HepG2 (cell line): ENCODE results near the gene MAN1A1. TPM values are rescaled to one million over a fixed set of nuclear protein-coding genes. Genes with fewer than 3 reads are reported as not detected.

Source experiments
- ATAC-seq: fragments of 200-7000 bp; cut with Tn5 transposase; 3 replicates; pipeline ENCODE4 v1.9.1; 2020; ENCODE audit warnings: mild to moderate bottlenecking, moderate library complexity
- BruUV-seq: library from RNA; stranded (reverse); fragments of 400-500 nt; replicated peaks from 2 replicates; lab custom pipeline; 2021; lab: Mats Ljungman, UMichigan
- CTCF ChIA-PET: fragments of 300-600 bp; formaldehyde crosslinking; extraction: SDS; loops from one replicate; lab custom pipeline; 2021; ENCODE audit warnings: low total read pairs, inconsistent platforms, low intra/inter-chr PET ratio; lab: Yijun Ruan, JAX
- POLR2A ChIA-PET: fragments of 350-600 bp; sonication (Branson Sonifier 250); formaldehyde crosslinking; loops from one replicate; lab custom pipeline; 2020; ENCODE audit warnings: antibody characterized with exemption, inconsistent platforms; lab: Yijun Ruan, JAX
- DNase-seq: peaks from one replicate; pipeline ENCODE4 v3.0.0-alpha.2; 2015; ENCODE audit warnings: low spot score
- FAIRE-seq: peaks from 3 replicates; lab custom pipeline; 2011; peaks lifted over from hg19 to GRCh38; lab: Jason Lieb, UNC
- H2AFZ ChIP-seq: one replicate; pipeline ENCODE4 v1.6.1; 2011; ENCODE audit warnings: low read length, inconsistent platforms
- H3K27ac ChIP-seq: fragments of 300-600 bp; 3 replicates; pipeline ENCODE4 v1.8.0; 2011; ENCODE audit warnings: mixed run types, mild to moderate bottlenecking, mixed read lengths, low read length, inconsistent platforms; ENCODE audit not compliant: insufficient read depth; ENCODE audit errors: extremely low read length
- H3K27me3 ChIP-seq, 2 experiments: fragments of 200-600 bp in 1 of 2; 2 replicates in 1 of 2; 3 replicates in 1 of 2; pipeline versions ENCODE4 v1.6.0 to v1.8.0; 2011; ENCODE audit warnings: low read length in 2 of 2, mild to moderate bottlenecking in 2 of 2, moderate library complexity in 2 of 2, inconsistent platforms in 1 of 2; ENCODE audit not compliant: insufficient read depth in 2 of 2, control insufficient read depth in 1 of 2
- H3K36me3 ChIP-seq, 2 experiments: fragments of 200-600 bp in 1 of 2; replicated peaks in 1 of 2; 2 replicates in 1 of 2; 3 replicates in 1 of 2; pipeline versions ENCODE4 v1.5.1 to v1.8.0; 2011; ENCODE audit warnings: low read length in 2 of 2, inconsistent platforms in 1 of 2; ENCODE audit not compliant: insufficient read depth in 2 of 2, control insufficient read depth in 1 of 2
- H3K4me1 ChIP-seq: 2 replicates; pipeline ENCODE4 v1.5.1; 2012; ENCODE audit warnings: low read length, inconsistent platforms; ENCODE audit not compliant: insufficient read depth
- H3K4me2 ChIP-seq: 2 replicates; pipeline ENCODE4 v1.6.0; 2011; ENCODE audit warnings: low read depth, low read length, inconsistent platforms
- H3K4me3 ChIP-seq, 3 experiments: fragments of 200-600 bp in 1 of 3; sonication (generic), shearing (Covaris generic) in 1 of 3; replicated peaks in 1 of 3; 2 replicates each; pipeline ENCODE4 v1.5.1; 2011 to 2016; ENCODE audit warnings: low read length in 3 of 3, inconsistent platforms in 2 of 3, low read depth in 2 of 3, mild to moderate bottlenecking in 2 of 3, control low read depth in 1 of 3, mixed read lengths in 1 of 3; ENCODE audit not compliant: insufficient read depth in 1 of 3
- H3K79me2 ChIP-seq: one replicate; pipeline ENCODE4 v1.6.1; 2011; ENCODE audit warnings: low read length, inconsistent platforms; ENCODE audit not compliant: insufficient read depth
- H3K9ac ChIP-seq: 2 replicates; pipeline ENCODE4 v1.6.0; 2011; ENCODE audit warnings: mild to moderate bottlenecking, low read depth, low read length, inconsistent platforms; ENCODE audit not compliant: insufficient read depth
- H3K9me3 ChIP-seq: 2 replicates; pipeline ENCODE4 v1.5.1; 2012; ENCODE audit warnings: mild to moderate bottlenecking, low read length
- H4K20me1 ChIP-seq: 2 replicates; pipeline ENCODE4 v1.6.0; 2011; ENCODE audit warnings: inconsistent platforms, mild to moderate bottlenecking, low read length, moderate library complexity; ENCODE audit not compliant: insufficient read depth
- FOXK1 ChIP-seq: sonication (generic); formaldehyde crosslinking; IDR thresholded peaks from 2 replicates; pipeline ENCODE4 v1.4.0; 2020; ENCODE audit warnings: low read depth, missing genetic modification reagents, borderline replicate concordance
- KMT2B ChIP-seq: IDR thresholded peaks from 2 replicates; pipeline ENCODE4 v1.6.1; 2016; ENCODE audit warnings: missing genetic modification reagents, missing compliant biosample characterization
- POLR2AphosphoS2 ChIP-seq: IDR thresholded peaks from 2 replicates; pipeline ENCODE4 v1.6.1; 2011; ENCODE audit warnings: low read depth, low read length, improper control_type of control experiment
- SALL2 ChIP-seq: sonication (generic); formaldehyde crosslinking; IDR thresholded peaks from 2 replicates; pipeline ENCODE4 v1.8.1; 2023; ENCODE audit warnings: mild to moderate bottlenecking, missing genetic modification reagents, inconsistent platforms
- SIX1 ChIP-seq: sonication (generic); formaldehyde crosslinking; IDR thresholded peaks from 2 replicates; pipeline ENCODE4 v1.4.0; 2020; ENCODE audit warnings: missing genetic modification reagents, borderline replicate concordance
- TMF1 ChIP-seq: sonication (generic); formaldehyde crosslinking; IDR thresholded peaks from 2 replicates; pipeline ENCODE4 v1.8.1; 2022; ENCODE audit warnings: low read depth, missing genetic modification reagents
- ZBTB38 ChIP-seq: sonication (generic); formaldehyde crosslinking; IDR thresholded peaks from 2 replicates; pipeline ENCODE4 v1.5.1; 2020; ENCODE audit warnings: mild to moderate bottlenecking, missing genetic modification reagents
- ZKSCAN5 ChIP-seq: sonication (generic); formaldehyde crosslinking; IDR thresholded peaks from 2 replicates; pipeline ENCODE4 v1.5.1; 2020; ENCODE audit warnings: mild to moderate bottlenecking, missing genetic modification reagents
- ZNF17 ChIP-seq: sonication (generic); formaldehyde crosslinking; IDR thresholded peaks from 2 replicates; pipeline ENCODE4 v1.5.0; 2020; ENCODE audit warnings: mild to moderate bottlenecking, missing genetic modification reagents
- ZNF24 ChIP-seq: fragments of 450-650 bp; IDR thresholded peaks from 2 replicates; pipeline ENCODE4 v1.6.1; 2017; ENCODE audit warnings: antibody characterized with exemption, mild to moderate bottlenecking
- ZNF253 ChIP-seq: sonication (generic); formaldehyde crosslinking; IDR thresholded peaks from 2 replicates; pipeline ENCODE4 v1.8.0; 2022; ENCODE audit warnings: mild to moderate bottlenecking, missing genetic modification reagents, borderline replicate concordance
- ZNF335 ChIP-seq: sonication (generic); formaldehyde crosslinking; IDR thresholded peaks from 2 replicates; pipeline ENCODE4 v1.4.0; 2020; ENCODE audit warnings: missing genetic modification reagents
- ZNF710 ChIP-seq: sonication (generic); formaldehyde crosslinking; IDR thresholded peaks from 2 replicates; pipeline ENCODE4 v1.5.0; 2020; ENCODE audit warnings: mild to moderate bottlenecking, missing genetic modification reagents, borderline replicate concordance
- ZNF792 ChIP-seq: IDR thresholded peaks from 2 replicates; pipeline ENCODE4 v1.6.1; 2016
- in situ Hi-C: cut with HindIII; loops from 2 replicates; pipeline ENCODE4 v1.10.0; 2017; ENCODE audit warnings: low pct_unique_long_range_greater_than_20kb; ENCODE audit not compliant: extremely low pct_ligation_motif_present
- intact Hi-C: fragments of 100-400 bp; cut with micrococcal nuclease; formaldehyde crosslinking; loops from one replicate; pipeline ENCODE4 v1.10.0; 2022; ENCODE audit not compliant: unreplicated experiment
- polyA plus RNA-seq, 8 experiments: library from polyadenylated mRNA; depleted of rRNA in 3 of 8; stranded (reverse) in 7 of 8; unstranded in 1 of 8; fragments of >200 nt; fragmentation: Illumina TruSeq in 4 of 8; extraction: Trizol in 4 of 8; gene quantifications; 2 replicates each; pipeline versions ENCODE4 v1.2.1 to v1.2.3, GENCODE V29; 2011 to 2016; ENCODE audit warnings: low read depth in 4 of 8, missing spikeins in 1 of 8, mixed read lengths in 1 of 8; ENCODE audit not compliant: insufficient read depth in 1 of 8
- total RNA-seq, 5 experiments: library from RNA; depleted of rRNA; stranded (reverse); fragments of >200 nt; fragmentation: Illumina TruSeq; extraction: Trizol; gene quantifications; 2 replicates each; pipeline ENCODE4 v1.2.3, GENCODE V29; 2016; ENCODE audit warnings: low read depth in 1 of 5

Gene MAN1A1
- total and polyA plus RNA-seq, 2 of the 13 experiments (the other 11 are each of a cell fraction or from before 2014, with no cell fraction given): 156 to 236 TPM

GRCh38 chr6:119171864-119172588, 177.5 kb downstream of the MAN1A1 start:
- no peaks in the 10 kb centered on the region for H3K36me3 ChIP-seq
- no peak for DNase-seq
- peaks cover 83% of the 10 kb centered on the region for H3K4me1 ChIP-seq
- H3K27me3 ChIP-seq: no peaks in the 10 kb centered on the region
- ChIA-PET POLR2A (interaction anchor here (1.3 to 3.2 kb wide), 5 partner anchors 25 to 175 kb away, joined by 3 to 19 read pairs (median 7); no protein-coding TSS in a partner anchor), CTCF (no interaction called here)
- H3K4me2 ChIP-seq: peak overlapping the region; percentile 6; the same call in 1 of the 2 replicates
- H3K79me2 ChIP-seq: no peaks in the 10 kb centered on the region
- H3K27ac ChIP-seq: peak overlapping the region; percentile 74
- BruUV-seq: no TSS peak
- no peaks in the 10 kb centered on the region for H3K9me3 ChIP-seq
- no peak overlapping the region for H3K4me3 ChIP-seq
- ATAC-seq: no peak
- no peak overlapping the region for H3K9ac ChIP-seq
- no peak overlapping the region for H2AFZ ChIP-seq
- no peak for FAIRE-seq
- intact Hi-C loops (loop anchor here (2.0 kb wide), 1 partner anchor 175 kb away; no protein-coding TSS in a partner anchor), in situ Hi-C loops (no loop called here)
- no peak for TF ChIP-seq ZNF17
- TF ChIP-seq ZKSCAN5: no peak
- TF ChIP-seq ZNF335 (CRISPR knock-in tag): 0 out of 2 replicates have a peak, but pooled peaks have one; percentile 21
- TF ChIP-seq ZNF24: 0 out of 2 replicates have a peak, but pooled peaks have one; percentile 40
- no peak for TF ChIP-seq SIX1
- 0 out of 2 replicates have a peak, but pooled peaks have one; percentile 27 for TF ChIP-seq ZNF710 (CRISPR knock-in tag)
- TF ChIP-seq TMF1: no peak
- no peak for TF ChIP-seq FOXK1 (CRISPR knock-in tag)
- no peak for TF ChIP-seq ZBTB38
- peak; percentile 21; the same call in 1 of the 2 replicates for TF ChIP-seq ZNF792 (CRISPR knock-in tag)
- TF ChIP-seq POLR2AphosphoS2: peak; percentile 89
- no peak for TF ChIP-seq KMT2B (CRISPR knock-in tag)
- no peak for TF ChIP-seq ZNF253
- TF ChIP-seq SALL2: no peak
- no peaks in the 10 kb centered on the region for H4K20me1 ChIP-seq
